ENCODE results near the gene PATJ.

Gene PATJ

GRCh38 chr1:61967750-61968149 lies 225.5 kb downstream of the PATJ start:
- H3K4me3 ChIP-seq (ENCODE audit: low read depth, low read length): no peak overlapping the region
- no peak for TF ChIP-seq CTCF (IDR thresholded peaks at IDR 0.05; ENCODE audit: low read depth, low read length)

GRCh38 chr1:61968869-61969268 lies 226.6 kb downstream of the PATJ start:
- H3K4me3 ChIP-seq (ENCODE audit: low read depth, low read length): no peak overlapping the region
- no peak for TF ChIP-seq CTCF (IDR thresholded peaks at IDR 0.05; ENCODE audit: low read depth, low read length)

GRCh38 chr1:61973100-61973837 lies 231.0 kb downstream of the PATJ start:
- H3K4me3 ChIP-seq (ENCODE audit: low read depth, low read length): no peak overlapping the region
- no peak for TF ChIP-seq CTCF (IDR thresholded peaks at IDR 0.05; ENCODE audit: low read depth, low read length)

GRCh38 chr1:61975638-61976037 lies 233.4 kb downstream of the PATJ start:
- no peak overlapping the region for H3K4me3 ChIP-seq (ENCODE audit: low read depth, low read length)
- TF ChIP-seq CTCF (IDR thresholded peaks at IDR 0.05; ENCODE audit: low read depth, low read length): no peak

GRCh38 chr1:61976566-61976965 lies 234.3 kb downstream of the PATJ start:
- H3K4me3 ChIP-seq (ENCODE audit: low read depth, low read length): no peak overlapping the region
- TF ChIP-seq CTCF (IDR thresholded peaks at IDR 0.05; ENCODE audit: low read depth, low read length): no peak

- TF ChIP-seq CTCF (IDR thresholded peaks at IDR 0.05; ENCODE audit: low read depth, low read length): no peak
- H3K4me3 ChIP-seq (ENCODE audit: low read depth, low read length): no peak overlapping the region
Measured at GRCh38 chr1:61978796-61979195, 236.5 kb downstream of the PATJ start.

GRCh38 chr1:61979729-61980128 lies 237.4 kb downstream of the PATJ start:
- no peak overlapping the region for H3K4me3 ChIP-seq (ENCODE audit: low read depth, low read length)
- TF ChIP-seq CTCF (IDR thresholded peaks at IDR 0.05; ENCODE audit: low read depth, low read length): no peak
